ENCODE results near the gene CDC42SE2.
"Not testable (repeated sequence)": the region's sequence is repeated elsewhere in the genome, so short reads cannot be mapped to it uniquely, and the experiment has no call there.

Gene CDC42SE2

GRCh38 chr5:131392466-131393095, 128.7 kb downstream of the CDC42SE2 start:
- no peak for DNase-seq (ENCODE audit: low read depth)

DNA sequence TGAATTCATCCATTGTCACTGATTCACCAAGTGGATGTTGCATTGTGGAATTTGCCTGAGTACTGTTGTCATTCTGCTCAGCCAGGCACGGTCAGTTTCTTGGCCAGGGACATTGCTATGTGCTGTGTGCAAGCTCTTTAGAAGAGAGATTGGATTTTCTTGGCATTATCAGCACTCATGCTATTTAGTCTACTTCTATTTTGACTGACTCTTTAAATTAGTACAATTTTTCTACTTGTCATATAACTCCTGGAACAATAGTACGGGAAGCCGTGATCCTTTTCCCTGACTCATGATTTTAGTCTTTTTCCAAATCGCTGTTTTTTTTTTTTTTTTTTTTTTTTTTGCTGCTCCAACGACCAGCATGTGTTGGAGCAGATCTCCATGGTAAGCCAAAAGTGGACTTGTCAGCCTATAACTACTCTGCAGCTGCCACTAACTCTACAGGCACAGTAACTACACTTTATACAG, 129.7 kb downstream of the CDC42SE2 start:
- DNase-seq (ENCODE audit: low read depth): no peak

DNA sequence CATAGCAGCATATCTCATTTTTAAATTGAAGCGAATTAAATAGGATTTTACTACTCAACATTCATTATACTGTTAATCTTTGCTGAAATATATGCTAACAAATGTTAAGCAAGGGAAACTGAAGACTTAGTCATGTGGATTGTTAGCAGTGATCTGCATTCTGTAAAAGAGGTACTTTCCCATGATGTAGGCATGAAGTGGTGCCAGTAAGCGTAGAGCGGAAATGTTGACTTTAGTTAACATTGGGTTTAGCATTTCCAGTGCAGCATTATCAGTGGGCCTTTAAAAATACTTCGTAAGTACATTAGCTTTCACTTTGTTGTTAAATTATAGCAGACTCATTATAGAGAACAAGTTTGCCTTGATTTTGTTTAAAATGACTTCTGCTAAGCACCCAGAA, 130.3 kb downstream of the CDC42SE2 start:
- DNase-seq (ENCODE audit: low read depth): no peak

DNA sequence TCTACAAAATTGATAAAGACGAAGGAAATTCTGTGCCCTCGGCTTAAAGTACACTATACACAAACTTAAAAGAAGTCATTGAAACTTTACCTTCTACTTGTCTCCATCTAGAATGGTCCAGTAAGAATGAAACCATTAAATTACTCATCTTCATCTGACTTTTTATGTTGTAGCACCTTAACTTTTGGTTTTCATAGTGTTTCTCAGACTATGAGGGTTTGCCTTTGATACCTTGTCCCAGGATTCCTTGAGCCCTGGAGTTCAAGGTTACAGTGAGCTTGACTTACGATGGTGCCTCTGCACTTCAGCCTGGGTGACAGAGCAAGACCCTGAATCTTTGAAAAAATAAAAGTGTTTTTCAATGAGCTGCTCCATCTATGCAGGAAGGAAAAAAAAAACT, 132.2 kb downstream of the CDC42SE2 start:
- DNase-seq (ENCODE audit: low read depth): no peak

DNA sequence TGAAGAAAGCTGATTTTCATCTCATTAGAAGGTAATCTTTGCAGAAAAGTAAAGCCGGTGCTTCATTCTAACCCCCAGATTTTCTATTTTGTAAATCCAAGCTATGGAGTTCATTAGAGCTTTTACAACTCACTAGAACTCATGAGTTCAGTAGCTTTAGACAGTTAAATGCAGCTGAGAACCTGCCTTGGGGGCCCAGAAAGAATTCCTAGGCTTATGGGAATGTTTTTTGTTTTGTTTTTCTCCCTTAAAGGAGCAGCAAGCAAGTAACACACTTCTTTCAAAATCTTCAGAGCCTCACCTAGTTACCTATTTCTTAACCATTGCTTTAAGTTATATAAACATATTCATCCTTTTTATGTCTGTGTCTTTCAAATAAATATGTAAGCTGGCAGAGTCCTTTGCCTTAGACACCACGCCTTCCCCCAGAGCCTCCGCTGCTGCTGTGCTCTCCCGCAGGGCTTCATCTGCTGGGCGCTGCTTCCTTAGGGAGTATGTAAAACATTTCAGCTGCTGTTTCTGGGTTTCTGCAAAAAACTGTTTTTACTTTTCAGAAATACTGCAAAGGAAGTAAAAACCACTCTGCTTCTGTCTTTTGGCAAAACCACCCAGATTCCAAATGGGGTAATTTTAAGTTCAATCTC, 132.9 kb downstream of the CDC42SE2 start:
- DNase-seq (ENCODE audit: low read depth): no peak

- DNase-seq (ENCODE audit: low read depth): not testable (repeated sequence)
These were observed 135.2 kb downstream of the CDC42SE2 start for GRCh38 chr5:131399007-131399406.

DNA sequence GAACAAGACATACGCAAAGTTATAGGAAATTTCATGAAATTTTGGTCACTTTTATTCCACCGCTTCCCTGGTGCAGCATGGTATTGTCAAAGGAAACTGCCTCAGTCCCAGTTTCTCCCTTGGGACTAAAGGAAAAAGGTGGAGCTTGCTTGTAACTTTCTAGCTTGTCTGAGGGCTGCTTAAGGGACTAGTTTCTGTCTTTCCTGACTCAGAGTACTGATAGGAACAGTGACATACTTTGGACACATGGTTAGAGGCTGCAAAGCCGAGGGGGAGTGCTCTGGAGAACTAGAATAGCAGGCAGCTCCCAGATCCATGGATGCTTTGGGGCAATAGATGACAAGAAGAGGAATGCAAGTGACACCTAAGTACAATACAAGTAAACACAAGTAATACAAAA, 136.7 kb downstream of the CDC42SE2 start:
- DNase-seq (ENCODE audit: low read depth): no peak

DNA sequence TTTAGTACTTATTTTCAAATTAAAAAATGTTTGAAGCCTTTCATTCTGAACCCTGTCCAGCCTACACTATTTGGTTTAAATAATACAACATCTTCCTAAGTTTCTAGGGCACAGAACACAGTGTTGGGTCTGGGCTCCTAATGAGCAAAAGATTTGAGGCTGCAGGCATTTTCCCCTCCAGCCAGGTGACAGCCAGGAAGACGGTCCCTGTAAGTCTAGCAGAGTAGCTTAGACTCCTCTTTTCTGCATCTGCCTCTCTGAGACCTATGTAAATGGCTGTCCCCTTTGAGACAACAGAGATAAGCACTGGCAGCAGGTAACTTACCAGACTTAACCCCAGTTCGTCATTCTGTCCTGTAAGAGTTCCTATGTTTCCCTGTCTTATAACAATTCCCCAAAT, 141.8 kb downstream of the CDC42SE2 start:
- DNase-seq (ENCODE audit: low read depth): no peak

- no peak for DNase-seq (ENCODE audit: low read depth)
These were observed 142.2 kb downstream of the CDC42SE2 start for GRCh38 chr5:131406076-131406475.

GRCh38 chr5:131406975-131407638, 143.3 kb downstream of the CDC42SE2 start:
- no peak for DNase-seq (ENCODE audit: low read depth)

- peak; percentile 49 for DNase-seq (ENCODE audit: low read depth)
These were observed 150.0 kb downstream of the CDC42SE2 start for GRCh38 chr5:131413605-131414559.

GRCh38 chr5:131416729-131417128, 152.9 kb downstream of the CDC42SE2 start:
- DNase-seq (ENCODE audit: low read depth): no peak

DNA sequence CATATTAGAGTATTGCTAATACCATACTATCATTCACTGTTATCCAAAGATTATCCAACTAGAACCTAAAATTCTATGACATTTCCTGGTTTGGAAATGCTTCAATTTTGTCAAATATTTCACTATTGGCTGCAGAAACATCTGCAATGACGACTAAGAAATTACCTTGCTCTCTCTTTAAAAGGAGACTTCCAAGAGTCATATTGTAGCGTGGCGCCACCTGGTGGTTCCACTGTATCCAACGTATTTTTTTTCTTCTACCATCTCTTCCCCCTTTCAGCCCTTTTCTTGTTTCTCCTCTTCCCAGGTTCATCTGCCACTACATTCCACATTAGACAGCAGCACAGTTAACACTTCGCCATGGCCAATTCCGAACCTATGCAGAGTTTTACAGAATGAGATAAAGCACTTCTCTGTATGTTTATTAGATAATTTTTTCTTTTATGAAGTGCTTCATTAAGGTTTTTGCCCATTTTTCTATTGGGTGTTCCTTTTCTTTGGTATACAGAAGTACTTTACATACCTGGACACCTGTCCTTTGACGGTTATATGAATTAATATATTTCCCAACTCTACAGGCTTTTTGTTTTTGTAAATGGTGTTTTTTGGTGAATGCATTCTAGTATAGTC, 153.5 kb downstream of the CDC42SE2 start:
- peak; percentile 63 for DNase-seq (ENCODE audit: low read depth)

- DNase-seq (ENCODE audit: low read depth): no peak
These were observed 155.0 kb downstream of the CDC42SE2 start for GRCh38 chr5:131418846-131419245.

GRCh38 chr5:131419877-131420276, 156.0 kb downstream of the CDC42SE2 start:
- DNase-seq (ENCODE audit: low read depth): no peak

- peak; percentile 17 for DNase-seq (ENCODE audit: low read depth)
These were observed 159.2 kb downstream of the CDC42SE2 start for GRCh38 chr5:131423056-131423455.

GRCh38 chr5:131426011-131426410, 162.2 kb downstream of the CDC42SE2 start:
- DNase-seq (ENCODE audit: low read depth): no peak

- no peak for DNase-seq (ENCODE audit: low read depth)
These were observed 166.9 kb downstream of the CDC42SE2 start for GRCh38 chr5:131430794-131431193.

- no peak for DNase-seq (ENCODE audit: low read depth)
These were observed 167.9 kb downstream of the CDC42SE2 start for GRCh38 chr5:131431794-131432193.

- no peak for DNase-seq (ENCODE audit: low read depth)
These were observed 169.3 kb downstream of the CDC42SE2 start for GRCh38 chr5:131433109-131433508.

- DNase-seq (ENCODE audit: low read depth): no peak
These were observed 172.2 kb downstream of the CDC42SE2 start for GRCh38 chr5:131436081-131436480.

- DNase-seq (ENCODE audit: low read depth): no peak
These were observed 177.3 kb downstream of the CDC42SE2 start for GRCh38 chr5:131441184-131441583.

Data from fibroblast of the conjunctiva (primary cell).